GM12878 (cell line): ENCODE data around the gene MGAT3.

Source experiments
- BCL3 ChIP-seq: IDR thresholded peaks from 2 replicates; pipeline ENCODE4 v1.6.1; 2011; ENCODE audit warnings: borderline replicate concordance, low read depth, mild to moderate bottlenecking, moderate library complexity, low read length; ENCODE audit not compliant: insufficient read depth, poor library complexity, severe bottlenecking
- CTCF ChIP-seq, 3 experiments: IDR thresholded peaks in 2 of 3; conservative IDR thresholded peaks in 1 of 3; 2 replicates each; pipeline ENCODE4 v1.5.1; 2011; ENCODE audit warnings: low read depth in 3 of 3, low read length in 3 of 3, mild to moderate bottlenecking in 3 of 3, control low read depth in 2 of 3, moderate library complexity in 2 of 3, inconsistent platforms in 1 of 3, mixed read lengths in 1 of 3; ENCODE audit not compliant: control insufficient read depth in 2 of 3, insufficient read depth in 1 of 3; ENCODE audit errors: extremely low read depth in 1 of 3
- EP300 ChIP-seq, 2 experiments: fragments of 150-350 bp in 1 of 2; IDR thresholded peaks; 2 replicates each; pipeline ENCODE4 v1.6.1; 2011 to 2012; ENCODE audit warnings: low read depth in 2 of 2, low read length in 2 of 2, borderline replicate concordance in 1 of 2, improper control_type of control experiment in 1 of 2, inconsistent platforms in 1 of 2; ENCODE audit not compliant: control insufficient read depth in 1 of 2
- FOS ChIP-seq: IDR thresholded peaks from 3 replicates; pipeline ENCODE4 v1.6.1; 2011; ENCODE audit warnings: borderline replicate concordance; ENCODE audit not compliant: insufficient read length; ENCODE audit errors: extremely low read depth
- GABPA ChIP-seq: IDR thresholded peaks from 2 replicates; pipeline ENCODE4 v1.6.1; 2014; ENCODE audit warnings: antibody characterized with exemption, low read depth, mild to moderate bottlenecking, inconsistent platforms
- IRF3 ChIP-seq: fragments of 450-650 bp; IDR thresholded peaks from 2 replicates; pipeline ENCODE4 v1.6.1; 2014; ENCODE audit warnings: mild to moderate bottlenecking
- MAX ChIP-seq: IDR thresholded peaks from 2 replicates; pipeline ENCODE4 v1.6.1; 2012; ENCODE audit warnings: low read depth, low read length, improper control_type of control experiment
- NRF1 ChIP-seq: conservative IDR thresholded peaks from 2 replicates; pipeline ENCODE4 v1.6.1; 2011; ENCODE audit warnings: mild to moderate bottlenecking, low read depth, low read length, improper control_type of control experiment
- PAX5 ChIP-seq: IDR thresholded peaks from 2 replicates; pipeline ENCODE4 v1.6.1; 2011; ENCODE audit warnings: low read depth, low read length, borderline replicate concordance
- PML ChIP-seq: IDR thresholded peaks from 2 replicates; pipeline ENCODE4 v1.6.1; 2012; ENCODE audit warnings: low read length, inconsistent platforms
- RELA ChIP-seq: fragments of 450-650 bp; IDR thresholded peaks from 2 replicates; pipeline ENCODE4 v1.8.0; 2014; ENCODE audit warnings: borderline replicate concordance; ENCODE audit not compliant: partially characterized antibody
- SIN3A ChIP-seq: IDR thresholded peaks from 2 replicates; pipeline ENCODE4 v1.6.1; 2012; ENCODE audit warnings: low read depth, low read length, improper control_type of control experiment
- SRF ChIP-seq, 2 experiments: IDR thresholded peaks; 2 replicates each; pipeline ENCODE4 v1.6.1; 2011; ENCODE audit warnings: low read depth in 2 of 2, low read length in 2 of 2, mild to moderate bottlenecking in 1 of 2, moderate library complexity in 1 of 2
- ZNF274 ChIP-seq: IDR thresholded peaks from one replicate; pipeline ENCODE4 v1.8.0; 2011; ENCODE audit not compliant: insufficient read length, insufficient read depth

GRCh38 chr22:39491696-39492095, 34.9 kb downstream of the MGAT3 start:
- no peak for TF ChIP-seq CTCF (IDR thresholded peaks at IDR 0.05 in 2 of 3, conservative IDR thresholded peaks at IDR 0.05 in 1 of 3; ENCODE audit: control insufficient read depth in 2 of 3, extremely low read depth in 1 of 3, insufficient read depth in 1 of 3, low read depth in 3 of 3, low read length in 3 of 3)
- no peak for TF ChIP-seq BCL3
- TF ChIP-seq SRF (IDR thresholded peaks at IDR 0.05; ENCODE audit: low read depth in 2 of 2, low read length in 2 of 2), result no peak
- no peak for TF ChIP-seq MAX
- no peak for TF ChIP-seq FOS
- TF ChIP-seq ZNF274, result no peak
- no peak for TF ChIP-seq RELA
- no peak for TF ChIP-seq PAX5
- TF ChIP-seq SIN3A, result no peak
- no peak for TF ChIP-seq IRF3
- no peak for TF ChIP-seq GABPA
- no peak for TF ChIP-seq NRF1
- no peak for TF ChIP-seq PML
- no peak for TF ChIP-seq EP300 (IDR thresholded peaks at IDR 0.05; ENCODE audit: borderline replicate concordance in 1 of 2, control insufficient read depth in 1 of 2, low read depth in 2 of 2, low read length in 2 of 2)
